Activated CD4-positive, alpha-beta memory T cell treated with anti-CD3 and anti-CD28 coated beads for 36 hours (primary cell): ENCODE results near the gene PTPRC. TPM values are rescaled to one million over a fixed set of nuclear protein-coding genes. Genes with fewer than 3 reads are reported as not detected.
A peak's percentile ranks its signal among the peaks of the same experiment; 100 is the strongest.
"Not testable (repeated sequence)": the region's sequence is repeated elsewhere in the genome, so short reads cannot be mapped to it uniquely, and the experiment has no call there.

Source experiments
- CTCF ChIA-PET: fragments of 350-600 bp; sonication (Branson Sonifier 250); formaldehyde crosslinking; loops from one replicate; lab custom pipeline; 2021; ENCODE audit warnings: antibody characterized with exemption, inconsistent platforms; lab: Charles Lee
- POLR2A ChIA-PET: fragments of 350-600 bp; sonication (Branson Sonifier 250); formaldehyde crosslinking; loops from one replicate; lab custom pipeline; 2021; ENCODE audit warnings: antibody characterized with exemption; lab: Charles Lee
- DNase-seq: peaks from one replicate; pipeline ENCODE4 v3.0.0-alpha.2; 2020
- H3K27ac Mint-ChIP-seq: one replicate; pipeline ENCODE4 v1.8.0; 2021; ENCODE audit warnings: mixed read lengths
- H3K27me3 Mint-ChIP-seq: one replicate; pipeline ENCODE4 v1.8.0; 2021; ENCODE audit warnings: mixed read lengths
- H3K36me3 Mint-ChIP-seq: one replicate; pipeline ENCODE4 v1.8.0; 2021; ENCODE audit warnings: mixed read lengths
- H3K4me1 Mint-ChIP-seq: one replicate; pipeline ENCODE4 v1.8.0; 2021; ENCODE audit warnings: low read depth, mixed read lengths
- H3K4me3 Mint-ChIP-seq: one replicate; pipeline ENCODE4 v1.8.0; 2021; ENCODE audit warnings: mild to moderate bottlenecking, mixed read lengths
- H3K9me3 Mint-ChIP-seq: one replicate; pipeline ENCODE4 v1.8.0; 2021; ENCODE audit warnings: mixed read lengths
- intact Hi-C: fragments of 100-400 bp; cut with micrococcal nuclease; formaldehyde crosslinking; loops from one replicate; pipeline ENCODE4 v1.15.1; 2023
- total RNA-seq, 2 experiments: library from RNA; stranded (reverse); gene quantifications; one replicate each; pipeline ENCODE4 v1.2.3, GENCODE V29; 2021

The PTPRC gene
- 100 to 1,000 TPM; 495 to 503 TPM for total RNA-seq

- peaks cover 47% of the 10 kb centered on the region for H3K4me1 Mint-ChIP-seq
- no peaks in the 10 kb centered on the region for H3K9me3 Mint-ChIP-seq
- intact Hi-C loops: loop anchor here (1.0 kb wide), 2 partner anchors 18 to 26 kb away; no protein-coding TSS in a partner anchor
- peak within 1 kb of the TSS; percentile 98 for H3K27ac Mint-ChIP-seq
- H3K36me3 Mint-ChIP-seq: peaks cover 39% of the 10 kb centered on the region
- no peak for DNase-seq
- ChIA-PET CTCF (interaction anchor here (0.6 to 1.4 kb wide), 7 partner anchors 10 to 77 kb away, joined by 3 to 6 read pairs (median 3); no protein-coding TSS in a partner anchor), POLR2A (interaction anchor here (1.0 to 7.7 kb wide), 16 partner anchors 8 to 480 kb away, joined by 3 to 107 read pairs (median 6); no protein-coding TSS in a partner anchor)
- H3K4me3 Mint-ChIP-seq: peak within 1 kb of the TSS; percentile 89
- H3K27me3 Mint-ChIP-seq: no peaks in the 10 kb centered on the region
Measured at GRCh38 chr1:198638894-198639635, at the start of gene PTPRC. Gene PTPRC (plus strand): TSS chr1:198639040. CDS start chr1:198639269, 229 bp downstream.

- H3K36me3 Mint-ChIP-seq: peaks cover 12% of the 10 kb centered on the region
- H3K9me3 Mint-ChIP-seq: peaks cover 25% of the 10 kb centered on the region
- intact Hi-C loops: no loop called here
- POLR2A ChIA-PET: no interaction called here
- no peak overlapping the region for H3K27ac Mint-ChIP-seq
- no peak overlapping the region for H3K4me3 Mint-ChIP-seq
- no peaks in the 10 kb centered on the region for H3K27me3 Mint-ChIP-seq
- CTCF ChIA-PET: no interaction called here
- H3K4me1 Mint-ChIP-seq: peaks cover 11% of the 10 kb centered on the region
- no peak for DNase-seq
Measured at GRCh38 chr1:198590454-198590853, 48.4 kb upstream of the PTPRC start.

GRCh38 chr1:198595765-198596164, 43.1 kb upstream of the PTPRC start:
- POLR2A ChIA-PET: no interaction called here
- H3K4me1 Mint-ChIP-seq: peaks cover 49% of the 10 kb centered on the region
- intact Hi-C loops: no loop called here
- H3K27ac Mint-ChIP-seq: no peak overlapping the region
- no peaks in the 10 kb centered on the region for H3K27me3 Mint-ChIP-seq
- peaks cover 2% of the 10 kb centered on the region for H3K9me3 Mint-ChIP-seq
- H3K4me3 Mint-ChIP-seq: no peak overlapping the region
- CTCF ChIA-PET: interaction anchor here (1.0 kb wide), 1 partner anchor 20 kb away, joined by 3 read pairs; no protein-coding TSS in a partner anchor
- no peak for DNase-seq
- peaks cover 9% of the 10 kb centered on the region for H3K36me3 Mint-ChIP-seq

GRCh38 chr1:198597690-198598430, 41.0 kb upstream of the PTPRC start:
- ChIA-PET POLR2A (no interaction called here), CTCF (interaction anchor here (1.0 kb wide), 1 partner anchor 23 kb away, joined by 3 read pairs; no protein-coding TSS in a partner anchor)
- Mint-ChIP-seq H3K4me3 (peak overlapping the region; percentile 63), H3K36me3 (peaks cover 15% of the 10 kb centered on the region), H3K27ac (peak overlapping the region; percentile 82), H3K9me3 (peaks cover 2% of the 10 kb centered on the region), H3K4me1 (peaks cover 69% of the 10 kb centered on the region), H3K27me3 (no peaks in the 10 kb centered on the region)
- intact Hi-C loops: no loop called here
- DNase-seq: no peak

GRCh38 chr1:198598796-198599321, 40.0 kb upstream of the PTPRC start:
- POLR2A ChIA-PET: interaction anchor here (0.8 kb wide), 1 partner anchor 96 kb away, joined by 3 read pairs; no protein-coding TSS in a partner anchor
- CTCF ChIA-PET: interaction anchor here (0.8 to 1.0 kb wide), 2 partner anchors 22 to 38 kb away, joined by 3 read pairs; no protein-coding TSS in a partner anchor

GRCh38 chr1:198599749-198600148, 39.1 kb upstream of the PTPRC start:
- Mint-ChIP-seq H3K27ac (peak overlapping the region; percentile 82), H3K4me1 (peaks cover 78% of the 10 kb centered on the region), H3K36me3 (peaks cover 15% of the 10 kb centered on the region), H3K27me3 (no peaks in the 10 kb centered on the region), H3K4me3 (no peak overlapping the region), H3K9me3 (peaks cover 2% of the 10 kb centered on the region)
- CTCF ChIA-PET: no interaction called here
- DNase-seq: no peak
- intact Hi-C loops: loop anchor here (10.0 kb wide), 1 partner anchor 235 kb away; no protein-coding TSS in a partner anchor
- POLR2A ChIA-PET: interaction anchor here (0.6 kb wide), 1 partner anchor 24 kb away, joined by 3 read pairs; no protein-coding TSS in a partner anchor

More at GRCh38 chr1:198598796-198599321, 40.0 kb upstream of the PTPRC start:
- Mint-ChIP-seq H3K4me3 (peak overlapping the region; percentile 63), H3K4me1 (peaks cover 75% of the 10 kb centered on the region), H3K27me3 (no peaks in the 10 kb centered on the region), H3K36me3 (peaks cover 15% of the 10 kb centered on the region), H3K9me3 (peaks cover 2% of the 10 kb centered on the region), H3K27ac (peak overlapping the region; percentile 82)
- intact Hi-C loops: no loop called here
- peak; percentile 60 for DNase-seq

GRCh38 chr1:198600906-198601305, 37.9 kb upstream of the PTPRC start:
- H3K27me3 Mint-ChIP-seq: no peaks in the 10 kb centered on the region
- peak overlapping the region; percentile 77 for H3K27ac Mint-ChIP-seq
- CTCF ChIA-PET: no interaction called here
- H3K4me1 Mint-ChIP-seq: peaks cover 77% of the 10 kb centered on the region
- DNase-seq: no peak
- intact Hi-C loops: loop anchor here (10.0 kb wide), 1 partner anchor 236 kb away; no protein-coding TSS in a partner anchor
- peaks cover 2% of the 10 kb centered on the region for H3K9me3 Mint-ChIP-seq
- POLR2A ChIA-PET: no interaction called here
- no peak overlapping the region for H3K4me3 Mint-ChIP-seq
- peaks cover 13% of the 10 kb centered on the region for H3K36me3 Mint-ChIP-seq

GRCh38 chr1:198601310-198601709, 37.5 kb upstream of the PTPRC start:
- H3K4me3 Mint-ChIP-seq, CTCF ChIA-PET: not testable (repeated sequence)

GRCh38 chr1:198601936-198602889, 36.6 kb upstream of the PTPRC start:
- Mint-ChIP-seq H3K4me3 (peak overlapping the region; percentile 33), H3K9me3 (peaks cover 2% of the 10 kb centered on the region), H3K27ac (peak overlapping the region; percentile 77), H3K36me3 (peaks cover 13% of the 10 kb centered on the region), H3K27me3 (no peaks in the 10 kb centered on the region), H3K4me1 (peaks cover 79% of the 10 kb centered on the region)
- CTCF ChIA-PET: interaction anchor here (0.8 to 1.4 kb wide), 4 partner anchors 9 to 79 kb away, joined by 3 read pairs; no protein-coding TSS in a partner anchor
- POLR2A ChIA-PET: interaction anchor here (1.0 to 1.2 kb wide), 2 partner anchors 9 to 82 kb away, joined by 3 read pairs; no protein-coding TSS in a partner anchor
- DNase-seq: peak; percentile 72
- intact Hi-C loops: loop anchor here (1.0 to 10.0 kb wide), 6 partner anchors 9 to 237 kb away; no protein-coding TSS in a partner anchor

More at GRCh38 chr1:198601310-198601709, 37.5 kb upstream of the PTPRC start:
- DNase-seq, POLR2A ChIA-PET, H3K27me3 Mint-ChIP-seq, H3K9me3 Mint-ChIP-seq: not testable (repeated sequence)
- peaks cover 13% of the 10 kb centered on the region for H3K36me3 Mint-ChIP-seq
- intact Hi-C loops: loop anchor here (10.0 kb wide), 1 partner anchor 237 kb away; no protein-coding TSS in a partner anchor
- H3K27ac Mint-ChIP-seq: peak overlapping the region; percentile 77
- peaks cover 77% of the 10 kb centered on the region for H3K4me1 Mint-ChIP-seq

GRCh38 chr1:198604975-198605374, 33.9 kb upstream of the PTPRC start:
- Mint-ChIP-seq H3K36me3 (peaks cover 16% of the 10 kb centered on the region), H3K4me3 (no peak overlapping the region), H3K9me3 (peaks cover 2% of the 10 kb centered on the region), H3K27me3 (no peaks in the 10 kb centered on the region), H3K27ac (no peak overlapping the region), H3K4me1 (peaks cover 65% of the 10 kb centered on the region)
- CTCF ChIA-PET: no interaction called here
- POLR2A ChIA-PET: interaction anchor here (1.2 kb wide), 1 partner anchor 14 kb away, joined by 4 read pairs; no protein-coding TSS in a partner anchor
- DNase-seq: no peak
- intact Hi-C loops: loop anchor here (10.0 kb wide), 1 partner anchor 240 kb away; no protein-coding TSS in a partner anchor
